AG04449 (cell line): ENCODE data around the gene CDPF1.
"Not testable (repeated sequence)": the region's sequence is repeated elsewhere in the genome, so short reads cannot be mapped to it uniquely, and the experiment has no call there.

Experiments used
- CTCF ChIA-PET: fragments of 350-600 bp; formaldehyde crosslinking; extraction: SDS; loops from one replicate; lab custom pipeline; 2021; ENCODE audit warnings: antibody characterized with exemption; lab: Yijun Ruan, JAX
- POLR2A ChIA-PET: fragments of 400-600, 350-600 bp; formaldehyde crosslinking; extraction: SDS; loops from one replicate; lab custom pipeline; 2020; ENCODE audit warnings: antibody characterized with exemption, inconsistent platforms; lab: Yijun Ruan, JAX
- DNase-seq: peaks from one replicate; pipeline ENCODE4 v3.0.0-alpha.2; 2010; ENCODE audit warnings: low read depth, low spot score
- H3K4me3 ChIP-seq: 2 replicates; pipeline ENCODE4 v1.5.1; 2011; ENCODE audit warnings: low read depth, mild to moderate bottlenecking, control low read depth, low read length
- CTCF ChIP-seq: IDR thresholded peaks from one replicate; pipeline ENCODE4 v1.5.1; 2011; ENCODE audit warnings: mild to moderate bottlenecking, moderate library complexity, low read length, control low read depth, inconsistent platforms; ENCODE audit not compliant: insufficient read depth; ENCODE audit errors: missing control alignments

CDPF1 gene

DNA sequence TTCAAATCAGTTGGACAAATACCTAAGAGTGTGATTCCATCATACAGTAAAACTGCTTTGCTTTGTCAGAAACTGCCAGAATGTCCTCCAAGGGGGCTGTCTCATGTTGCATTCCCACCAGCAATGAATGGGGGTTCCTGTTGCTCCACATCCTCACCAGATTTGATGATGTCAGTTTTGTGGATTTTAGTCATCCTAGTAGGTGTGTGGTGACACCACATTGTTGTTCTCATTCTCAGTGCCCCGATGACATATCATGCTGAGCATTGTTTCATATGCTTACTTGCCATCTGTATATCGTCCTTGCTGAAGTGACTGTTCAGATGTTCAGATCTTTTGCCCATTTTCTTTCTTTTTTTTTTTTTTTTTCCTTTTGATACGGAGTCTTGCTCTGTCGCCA is 37.0 kb downstream of the CDPF1 start:
- ChIA-PET POLR2A (no interaction called here), CTCF (no interaction called here)
- no peak overlapping the region for H3K4me3 ChIP-seq
- no peak for DNase-seq
- no peak for TF ChIP-seq CTCF

DNA sequence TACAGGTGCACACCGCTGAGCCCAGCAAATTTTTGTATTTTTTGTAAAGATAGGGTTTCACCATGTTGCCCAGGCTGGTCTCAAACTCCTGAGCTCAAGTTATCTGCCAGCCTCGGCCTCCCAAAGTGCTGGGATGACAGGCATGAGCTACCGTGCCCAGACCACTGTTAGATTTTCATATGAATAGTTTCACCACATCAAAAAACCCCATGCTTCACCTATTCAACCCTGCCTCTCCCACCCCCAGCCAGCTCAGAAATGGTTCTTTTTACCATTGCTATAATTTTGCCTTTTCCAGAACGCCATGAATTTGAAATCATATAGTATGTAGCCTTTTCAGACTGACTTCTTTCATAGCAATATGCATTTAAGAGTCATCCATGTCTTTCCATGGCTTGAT is 37.9 kb downstream of the CDPF1 start:
- no peak for DNase-seq

DNA sequence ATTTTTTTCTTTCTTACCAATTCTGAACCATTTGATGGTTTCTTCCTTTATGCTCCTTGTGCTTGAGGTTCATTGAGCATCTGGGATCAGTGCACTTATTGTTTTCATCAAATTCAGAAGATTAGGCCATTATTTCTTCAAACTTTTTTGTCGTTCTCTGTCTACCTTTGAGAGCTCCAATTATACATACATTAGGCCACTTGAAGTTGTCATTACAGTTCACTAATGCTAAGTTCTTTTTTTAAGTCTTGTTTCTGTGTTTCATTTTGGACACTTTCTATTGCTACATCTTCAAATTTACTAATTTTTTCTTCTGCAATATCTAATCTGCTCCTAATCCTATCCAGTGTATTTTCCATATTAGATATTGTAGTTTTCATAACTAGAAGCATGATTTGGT is 40.8 kb downstream of the CDPF1 start:
- TF ChIP-seq CTCF = no peak
- DNase-seq = no peak
- CTCF ChIA-PET = no interaction called here
- POLR2A ChIA-PET = no interaction called here
- no peak overlapping the region for H3K4me3 ChIP-seq

More for the DNA sequence above, 37.9 kb downstream of the CDPF1 start:
- no peak overlapping the region for H3K4me3 ChIP-seq
- POLR2A ChIA-PET = no interaction called here
- CTCF ChIA-PET = no interaction called here
- TF ChIP-seq CTCF = no peak

GRCh38 chr22:46203601-46203980 is 46.5 kb downstream of the CDPF1 start:
- ChIA-PET CTCF (no interaction called here), POLR2A (no interaction called here)
- no peak for TF ChIP-seq CTCF
- H3K4me3 ChIP-seq = no peak overlapping the region
- no peak for DNase-seq

DNA sequence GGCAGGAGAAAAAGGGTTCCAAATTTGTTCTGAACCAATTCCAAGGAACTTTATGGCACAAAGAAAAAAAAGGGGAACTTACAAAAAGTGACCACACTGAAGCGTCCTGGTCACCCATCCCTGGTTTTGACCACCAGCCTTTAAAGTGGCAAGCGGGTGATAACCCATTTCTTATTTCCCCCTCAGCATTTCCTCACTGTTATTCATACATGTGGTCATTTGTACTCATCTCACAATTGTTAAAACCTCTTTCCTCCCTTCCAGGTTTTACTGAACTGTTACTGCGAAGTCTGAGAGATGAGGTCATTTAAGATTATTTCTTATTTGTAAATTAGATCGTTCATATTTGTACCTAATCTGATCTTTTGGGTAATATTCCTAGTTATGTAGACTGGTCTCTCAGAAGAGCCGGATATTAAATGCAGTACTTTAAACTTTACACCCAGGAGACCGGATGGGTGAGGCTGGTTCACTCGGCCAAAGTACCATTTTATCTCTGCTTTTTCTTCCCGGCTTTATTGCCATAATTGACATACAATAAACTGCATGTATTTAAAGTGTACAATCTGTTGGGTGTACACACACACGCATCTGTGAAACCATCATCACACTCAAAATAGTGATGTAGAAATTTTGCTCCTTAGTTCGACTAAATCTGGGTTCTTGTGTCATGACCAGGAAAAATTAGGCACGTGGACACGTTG is 47.0 kb downstream of the CDPF1 start:
- CTCF ChIA-PET = no interaction called here
- DNase-seq = no peak
- no peak for TF ChIP-seq CTCF
- POLR2A ChIA-PET = no interaction called here
- H3K4me3 ChIP-seq = no peak overlapping the region

DNA sequence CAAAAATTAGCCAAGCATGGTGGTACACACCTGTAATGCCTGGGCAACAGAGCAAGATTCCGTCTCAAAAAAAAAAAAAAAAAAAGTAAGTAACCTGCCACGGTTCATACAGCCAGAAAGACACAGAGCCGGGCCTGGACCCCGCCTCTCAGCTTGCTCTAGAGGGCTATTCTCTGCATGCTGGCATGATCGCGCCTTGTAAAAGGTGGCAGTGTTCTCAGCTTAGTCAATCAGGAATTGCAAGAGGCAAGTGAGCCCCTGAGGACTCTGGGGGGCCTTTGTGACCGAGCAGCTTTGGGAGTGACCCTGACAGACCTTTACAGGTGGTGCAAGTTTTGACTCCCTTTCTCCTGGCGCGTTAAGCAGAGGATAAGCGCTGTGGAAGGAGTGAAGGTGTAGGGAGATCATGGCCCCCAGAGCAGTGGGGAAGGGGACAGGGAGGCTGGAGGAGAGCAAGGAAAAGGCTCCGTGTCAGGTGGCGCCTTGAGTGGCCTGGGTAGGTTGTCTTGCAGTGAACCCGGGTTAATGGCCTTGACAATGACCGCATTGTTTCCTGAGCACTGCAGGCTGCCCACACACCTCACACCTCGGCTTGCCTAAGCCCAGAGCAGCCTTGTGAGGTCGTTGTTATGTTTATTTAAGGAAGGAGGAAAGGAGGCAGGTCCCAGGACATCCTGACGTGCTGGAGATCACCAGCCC is 48.9 kb downstream of the CDPF1 start:
- no peak overlapping the region for H3K4me3 ChIP-seq
- no peak for DNase-seq
- ChIA-PET CTCF (no interaction called here), POLR2A (no interaction called here)
- TF ChIP-seq CTCF = no peak

DNA sequence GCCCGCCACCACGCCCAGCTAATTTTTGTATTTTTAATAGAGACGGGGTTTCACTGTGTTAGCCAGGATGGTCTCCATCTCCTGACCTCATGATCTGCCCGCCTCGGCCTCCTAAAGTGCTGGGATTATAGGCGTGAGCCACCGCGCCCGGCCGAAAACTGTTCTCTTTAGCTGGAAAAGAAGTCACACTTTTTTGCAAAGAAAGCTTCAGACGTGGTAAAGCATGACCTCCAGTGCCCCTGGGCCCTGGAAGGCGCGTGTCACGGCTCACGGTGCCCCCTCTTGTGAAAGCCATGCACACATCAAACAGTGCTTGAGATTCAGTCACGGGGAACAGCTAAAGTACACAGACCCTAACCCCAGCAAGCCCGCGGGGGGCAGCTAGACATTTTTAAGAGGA is 51.3 kb downstream of the CDPF1 start:
- DNase-seq, POLR2A ChIA-PET, CTCF ChIA-PET, H3K4me3 ChIP-seq: not testable (repeated sequence)
